SK-N-SH treated with all-trans-retinoic acid at 6 μM for 48 hours (cell line): ENCODE results near the gene PIKFYVE.

Experiments
- BACH2 ChIP-seq: fragments of 250-450 bp; sonication (Bioruptor Pico); IDR thresholded peaks from 2 replicates; pipeline ENCODE4 v1.9.0; 2021; ENCODE audit warnings: mild to moderate bottlenecking, borderline replicate concordance
- GLIS3 ChIP-seq: fragments of 250-450 bp; sonication (Bioruptor Pico); IDR thresholded peaks from 2 replicates; pipeline ENCODE4 v1.5.0; 2020; ENCODE audit warnings: mild to moderate bottlenecking, moderate library complexity
- ISL1 ChIP-seq: fragments of 250-450 bp; sonication (Bioruptor Pico); IDR thresholded peaks from 2 replicates; pipeline ENCODE4 v2.1.2; 2022; ENCODE audit warnings: mild to moderate bottlenecking, moderate library complexity
- RARB ChIP-seq: fragments of 250-450 bp; sonication (Bioruptor Pico); IDR thresholded peaks from 2 replicates; pipeline ENCODE4 v1.8.0; 2021; ENCODE audit warnings: mild to moderate bottlenecking, moderate library complexity
- TCF4 ChIP-seq: fragments of 250-450 bp; sonication (Bioruptor Pico); IDR thresholded peaks from 2 replicates; pipeline ENCODE4 v1.8.0; 2021; ENCODE audit warnings: mild to moderate bottlenecking, moderate library complexity, borderline replicate concordance
- TF ChIP-seq, protein P1 (sequence below): fragments of 250-450 bp; sonication (Bioruptor Pico); IDR thresholded peaks from 2 replicates; pipeline ENCODE4 v1.5.1; 2020; ENCODE audit warnings: low read depth, mild to moderate bottlenecking, moderate library complexity
- TF ChIP-seq, protein P2 (sequence below): fragments of 250-450 bp; sonication (Bioruptor Pico); IDR thresholded peaks from 2 replicates; pipeline ENCODE4 v1.5.1; 2021; ENCODE audit warnings: mild to moderate bottlenecking, moderate library complexity

DNA sequence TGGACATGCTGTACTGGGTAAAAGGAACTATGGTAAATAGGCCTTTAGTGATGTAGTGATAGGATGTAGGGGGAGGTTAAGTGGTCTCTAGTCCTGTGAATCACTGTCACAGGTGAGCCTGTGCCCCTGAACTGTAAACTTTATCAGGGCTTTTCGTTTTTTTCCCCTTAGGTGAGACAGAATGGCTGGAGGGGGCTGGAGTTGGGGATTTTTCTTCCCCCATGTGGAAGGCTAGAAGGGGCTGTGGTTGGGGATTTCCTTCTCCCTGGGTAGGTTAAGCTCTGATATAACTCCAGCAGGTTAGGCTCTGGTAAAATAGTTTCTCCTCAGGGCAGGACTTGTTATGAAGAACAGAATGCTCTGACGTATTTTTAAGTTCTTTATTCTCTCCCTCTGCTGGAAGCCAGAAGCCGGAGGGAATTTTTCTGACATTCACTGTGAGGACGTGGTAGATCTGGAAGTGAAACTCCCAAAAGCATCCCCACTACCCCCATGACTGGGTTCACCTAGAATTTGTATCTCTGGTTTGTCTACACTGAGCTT, 28.5 kb downstream of the PIKFYVE start:
- TF ChIP-seq RARB (CRISPR knock-in tag) (no peak), GLIS3 (CRISPR knock-in tag) (no peak), TCF4 (CRISPR knock-in tag) (no peak), BACH2 (no peak), ISL1 (CRISPR knock-in tag) (no peak)
- TF ChIP-seq, protein P1, sequence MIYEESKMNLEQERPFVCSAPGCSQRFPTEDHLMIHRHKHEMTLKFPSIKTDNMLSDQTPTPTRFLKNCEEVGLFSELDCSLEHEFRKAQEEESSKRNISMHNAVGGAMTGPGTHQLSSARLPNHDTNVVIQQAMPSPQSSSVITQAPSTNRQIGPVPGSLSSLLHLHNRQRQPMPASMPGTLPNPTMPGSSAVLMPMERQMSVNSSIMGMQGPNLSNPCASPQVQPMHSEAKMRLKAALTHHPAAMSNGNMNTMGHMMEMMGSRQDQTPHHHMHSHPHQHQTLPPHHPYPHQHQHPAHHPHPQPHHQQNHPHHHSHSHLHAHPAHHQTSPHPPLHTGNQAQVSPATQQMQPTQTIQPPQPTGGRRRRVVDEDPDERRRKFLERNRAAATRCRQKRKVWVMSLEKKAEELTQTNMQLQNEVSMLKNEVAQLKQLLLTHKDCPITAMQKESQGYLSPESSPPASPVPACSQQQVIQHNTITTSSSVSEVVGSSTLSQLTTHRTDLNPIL (CRISPR knock-in tag): no peak
- TF ChIP-seq, protein P2, sequence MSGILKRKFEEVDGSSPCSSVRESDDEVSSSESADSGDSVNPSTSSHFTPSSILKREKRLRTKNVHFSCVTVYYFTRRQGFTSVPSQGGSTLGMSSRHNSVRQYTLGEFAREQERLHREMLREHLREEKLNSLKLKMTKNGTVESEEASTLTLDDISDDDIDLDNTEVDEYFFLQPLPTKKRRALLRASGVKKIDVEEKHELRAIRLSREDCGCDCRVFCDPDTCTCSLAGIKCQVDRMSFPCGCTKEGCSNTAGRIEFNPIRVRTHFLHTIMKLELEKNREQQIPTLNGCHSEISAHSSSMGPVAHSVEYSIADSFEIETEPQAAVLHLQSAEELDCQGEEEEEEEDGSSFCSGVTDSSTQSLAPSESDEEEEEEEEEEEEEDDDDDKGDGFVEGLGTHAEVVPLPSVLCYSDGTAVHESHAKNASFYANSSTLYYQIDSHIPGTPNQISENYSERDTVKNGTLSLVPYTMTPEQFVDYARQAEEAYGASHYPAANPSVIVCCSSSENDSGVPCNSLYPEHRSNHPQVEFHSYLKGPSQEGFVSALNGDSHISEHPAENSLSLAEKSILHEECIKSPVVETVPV (CRISPR knock-in tag): no peak
